ENCODE results near the gene KLHL33. TPM values are rescaled to one million over a fixed set of nuclear protein-coding genes. Genes with fewer than 3 reads are reported as not detected.

KLHL33 gene
- total and polyA plus RNA-seq, 10 of the 15 experiments (the other 5 are each of a cell fraction or from before 2014, with no cell fraction given): 0.01 to 0.16 (median 0.04) TPM; not detected in 5

GRCh38 chr14:20454516-20455354 lies 18.8 kb upstream of the KLHL33 start, which contains the start of the genes APEX1 and OSGEP (continued):
- TF ChIP-seq TBL1XR1 (IDR thresholded peaks at IDR 0.05; ENCODE audit: low read depth, low read length) (no peak), ETV6 (conservative IDR thresholded peaks at IDR 0.05 in 1 of 2, IDR thresholded peaks at IDR 0.05 in 1 of 2; ENCODE audit: borderline replicate concordance in 1 of 2, low read depth in 1 of 2) (peak in 1 of 2 experiments; percentile 60; a peak in 2 of 4 replicates), MEF2B (IDR thresholded peaks at IDR 0.05; ENCODE audit: partially characterized antibody, poor library complexity, severe bottlenecking) (peak; percentile 91), DPF2 (IDR thresholded peaks at IDR 0.05) (no peak; the same call in none of the 2 replicates), ZBED1 (IDR thresholded peaks at IDR 0.05; ENCODE audit: borderline replicate concordance) (no peak; the same call in 1 of the 2 replicates), KAT2A (conservative IDR thresholded peaks at IDR 0.05; ENCODE audit: control insufficient read depth, low read depth, low read length) (no peak), SP1 (IDR thresholded peaks at IDR 0.05; ENCODE audit: low read depth, low read length) (peak; percentile 74), NFYA (IDR thresholded peaks at IDR 0.05; ENCODE audit: borderline replicate concordance, low read depth, low read length) (no peak), JUND (IDR thresholded peaks at IDR 0.05; ENCODE audit: low read depth, low read length) (0 out of 2 replicates have a peak, but pooled peaks have one; percentile 21), SREBF2 (IDR thresholded peaks at IDR 0.05; ENCODE audit: low read length) (no peak), MEF2A (IDR thresholded peaks at IDR 0.05; ENCODE audit: insufficient read depth, low read depth, low read length) (no peak), TCF7 (IDR thresholded peaks at IDR 0.05; ENCODE audit: borderline replicate concordance) (0 out of 2 replicates have a peak, but pooled peaks have one; percentile 0), ASH2L (IDR thresholded peaks at IDR 0.05; ENCODE audit: borderline replicate concordance, low read depth) (peak; percentile 32; the same call in 1 of the 2 replicates), CBFB (IDR thresholded peaks at IDR 0.05; ENCODE audit: low read depth) (peak; percentile 80), TCF12 (IDR thresholded peaks at IDR 0.05; ENCODE audit: low read depth, low read length) (0 out of 2 replicates have a peak, but pooled peaks have one; percentile 48), LARP7 (IDR thresholded peaks at IDR 0.05) (no peak; the same call in 1 of the 2 replicates), ZBTB11 (CRISPR knock-in tag; IDR thresholded peaks at IDR 0.05) (peak; percentile 83)
- TF ChIP-seq, protein P1, sequence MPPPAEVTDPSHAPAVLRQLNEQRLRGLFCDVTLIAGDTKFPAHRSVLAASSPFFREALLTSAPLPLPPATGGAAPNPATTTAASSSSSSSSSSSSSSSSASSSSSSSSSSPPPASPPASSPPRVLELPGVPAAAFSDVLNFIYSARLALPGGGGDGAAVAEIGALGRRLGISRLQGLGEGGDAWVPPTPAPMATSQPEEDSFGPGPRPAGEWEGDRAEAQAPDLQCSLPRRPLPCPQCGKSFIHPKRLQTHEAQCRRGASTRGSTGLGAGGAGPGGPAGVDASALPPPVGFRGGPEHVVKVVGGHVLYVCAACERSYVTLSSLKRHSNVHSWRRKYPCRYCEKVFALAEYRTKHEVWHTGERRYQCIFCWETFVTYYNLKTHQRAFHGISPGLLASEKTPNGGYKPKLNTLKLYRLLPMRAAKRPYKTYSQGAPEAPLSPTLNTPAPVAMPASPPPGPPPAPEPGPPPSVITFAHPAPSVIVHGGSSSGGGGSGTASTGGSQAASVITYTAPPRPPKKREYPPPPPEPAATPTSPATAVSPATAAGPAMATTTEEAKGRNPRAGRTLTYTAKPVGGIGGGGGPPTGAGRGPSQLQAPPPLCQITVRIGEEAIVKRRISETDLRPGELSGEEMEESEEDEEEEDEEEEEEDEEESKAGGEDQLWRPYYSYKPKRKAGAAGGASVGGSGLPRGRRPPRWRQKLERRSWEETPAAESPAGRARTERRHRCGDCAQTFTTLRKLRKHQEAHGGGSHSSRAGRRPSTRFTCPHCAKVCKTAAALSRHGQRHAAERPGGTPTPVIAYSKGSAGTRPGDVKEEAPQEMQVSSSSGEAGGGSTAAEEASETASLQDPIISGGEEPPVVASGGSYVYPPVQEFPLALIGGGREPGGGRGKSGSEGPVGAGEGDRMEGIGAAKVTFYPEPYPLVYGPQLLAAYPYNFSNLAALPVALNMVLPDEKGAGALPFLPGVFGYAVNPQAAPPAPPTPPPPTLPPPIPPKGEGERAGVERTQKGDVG (CRISPR knock-in tag; IDR thresholded peaks at IDR 0.05): peak; percentile 97
- TF ChIP-seq, protein P2, sequence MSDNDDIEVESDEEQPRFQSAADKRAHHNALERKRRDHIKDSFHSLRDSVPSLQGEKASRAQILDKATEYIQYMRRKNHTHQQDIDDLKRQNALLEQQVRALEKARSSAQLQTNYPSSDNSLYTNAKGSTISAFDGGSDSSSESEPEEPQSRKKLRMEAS (IDR thresholded peaks at IDR 0.05; ENCODE audit: low read depth, low read length): peak; percentile 99
- TF ChIP-seq, protein P3, sequence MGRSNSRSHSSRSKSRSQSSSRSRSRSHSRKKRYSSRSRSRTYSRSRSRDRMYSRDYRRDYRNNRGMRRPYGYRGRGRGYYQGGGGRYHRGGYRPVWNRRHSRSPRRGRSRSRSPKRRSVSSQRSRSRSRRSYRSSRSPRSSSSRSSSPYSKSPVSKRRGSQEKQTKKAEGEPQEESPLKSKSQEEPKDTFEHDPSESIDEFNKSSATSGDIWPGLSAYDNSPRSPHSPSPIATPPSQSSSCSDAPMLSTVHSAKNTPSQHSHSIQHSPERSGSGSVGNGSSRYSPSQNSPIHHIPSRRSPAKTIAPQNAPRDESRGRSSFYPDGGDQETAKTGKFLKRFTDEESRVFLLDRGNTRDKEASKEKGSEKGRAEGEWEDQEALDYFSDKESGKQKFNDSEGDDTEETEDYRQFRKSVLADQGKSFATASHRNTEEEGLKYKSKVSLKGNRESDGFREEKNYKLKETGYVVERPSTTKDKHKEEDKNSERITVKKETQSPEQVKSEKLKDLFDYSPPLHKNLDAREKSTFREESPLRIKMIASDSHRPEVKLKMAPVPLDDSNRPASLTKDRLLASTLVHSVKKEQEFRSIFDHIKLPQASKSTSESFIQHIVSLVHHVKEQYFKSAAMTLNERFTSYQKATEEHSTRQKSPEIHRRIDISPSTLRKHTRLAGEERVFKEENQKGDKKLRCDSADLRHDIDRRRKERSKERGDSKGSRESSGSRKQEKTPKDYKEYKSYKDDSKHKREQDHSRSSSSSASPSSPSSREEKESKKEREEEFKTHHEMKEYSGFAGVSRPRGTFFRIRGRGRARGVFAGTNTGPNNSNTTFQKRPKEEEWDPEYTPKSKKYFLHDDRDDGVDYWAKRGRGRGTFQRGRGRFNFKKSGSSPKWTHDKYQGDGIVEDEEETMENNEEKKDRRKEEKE (IDR thresholded peaks at IDR 0.05): no peak

Measured in GM12878 (cell line).